ENCODE data around the gene FCN3. TPM values are rescaled to one million over a fixed set of nuclear protein-coding genes. Genes with fewer than 3 reads are reported as not detected.

Gene FCN3
- total and polyA plus RNA-seq, 2 experiments from 2014 or later: not detected

DNA sequence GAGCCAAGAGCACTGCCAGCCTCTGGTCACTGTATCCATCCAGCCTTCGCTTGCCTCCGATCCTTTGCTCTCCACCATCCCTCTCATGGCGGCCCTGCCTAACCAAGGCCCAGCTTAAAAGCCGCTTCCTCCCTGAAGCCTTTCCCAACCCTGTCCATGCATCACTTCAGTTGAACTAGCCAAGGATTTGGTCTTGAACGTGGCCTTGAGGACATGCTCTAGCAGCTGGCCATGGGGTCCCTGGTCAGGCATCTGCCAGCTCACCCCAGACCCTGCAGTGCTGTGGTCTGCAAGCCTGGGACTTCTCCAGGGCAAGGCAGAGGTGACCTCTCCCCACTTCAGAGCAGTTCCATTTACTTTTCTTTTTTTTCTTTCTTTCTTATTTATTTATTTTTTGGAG lies 37.9 kb downstream of the FCN3 start:
- Histone ChIP-seq H4K20me1 (ENCODE audit: insufficient read depth, poor library complexity, severe bottlenecking) (no peaks in the 10 kb centered on the region), H3K27ac (no peak overlapping the region), H3K4me2 (no peak overlapping the region), H3K9me3 (ENCODE audit: low read depth) (no peaks in the 10 kb centered on the region), H3K27me3 (no peaks in the 10 kb centered on the region), H3K9me2 (replicated peaks; ENCODE audit: insufficient read depth) (no peaks in the 10 kb centered on the region), H3K4me1 (ENCODE audit: insufficient read depth) (no peaks in the 10 kb centered on the region), H2AFZ (no peak overlapping the region), H3K36me3 (replicated peaks; ENCODE audit: insufficient read depth, low read depth) (no peaks in the 10 kb centered on the region), H3K79me2 (no peaks in the 10 kb centered on the region), H3K4me3 (no peak overlapping the region)
- TF ChIP-seq EZH2 (IDR thresholded peaks at IDR 0.05; ENCODE audit: borderline replicate concordance): no peak
- TF ChIP-seq, protein P1, sequence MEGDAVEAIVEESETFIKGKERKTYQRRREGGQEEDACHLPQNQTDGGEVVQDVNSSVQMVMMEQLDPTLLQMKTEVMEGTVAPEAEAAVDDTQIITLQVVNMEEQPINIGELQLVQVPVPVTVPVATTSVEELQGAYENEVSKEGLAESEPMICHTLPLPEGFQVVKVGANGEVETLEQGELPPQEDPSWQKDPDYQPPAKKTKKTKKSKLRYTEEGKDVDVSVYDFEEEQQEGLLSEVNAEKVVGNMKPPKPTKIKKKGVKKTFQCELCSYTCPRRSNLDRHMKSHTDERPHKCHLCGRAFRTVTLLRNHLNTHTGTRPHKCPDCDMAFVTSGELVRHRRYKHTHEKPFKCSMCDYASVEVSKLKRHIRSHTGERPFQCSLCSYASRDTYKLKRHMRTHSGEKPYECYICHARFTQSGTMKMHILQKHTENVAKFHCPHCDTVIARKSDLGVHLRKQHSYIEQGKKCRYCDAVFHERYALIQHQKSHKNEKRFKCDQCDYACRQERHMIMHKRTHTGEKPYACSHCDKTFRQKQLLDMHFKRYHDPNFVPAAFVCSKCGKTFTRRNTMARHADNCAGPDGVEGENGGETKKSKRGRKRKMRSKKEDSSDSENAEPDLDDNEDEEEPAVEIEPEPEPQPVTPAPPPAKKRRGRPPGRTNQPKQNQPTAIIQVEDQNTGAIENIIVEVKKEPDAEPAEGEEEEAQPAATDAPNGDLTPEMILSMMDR (IDR thresholded peaks at IDR 0.05; ENCODE audit: poor library complexity): no peak
- no peak for TF ChIP-seq EZH2phosphoT487 (IDR thresholded peaks at IDR 0.05; ENCODE audit: low read depth, severe bottlenecking, unreplicated experiment)
- no peak for DNase-seq (ENCODE audit: low spot score)
- WGBS (ENCODE audit: low lambda C conversion rate, missing lambda C conversion rate): 95% methylated on average over 5 of the region's 5 CpGs

DNA sequence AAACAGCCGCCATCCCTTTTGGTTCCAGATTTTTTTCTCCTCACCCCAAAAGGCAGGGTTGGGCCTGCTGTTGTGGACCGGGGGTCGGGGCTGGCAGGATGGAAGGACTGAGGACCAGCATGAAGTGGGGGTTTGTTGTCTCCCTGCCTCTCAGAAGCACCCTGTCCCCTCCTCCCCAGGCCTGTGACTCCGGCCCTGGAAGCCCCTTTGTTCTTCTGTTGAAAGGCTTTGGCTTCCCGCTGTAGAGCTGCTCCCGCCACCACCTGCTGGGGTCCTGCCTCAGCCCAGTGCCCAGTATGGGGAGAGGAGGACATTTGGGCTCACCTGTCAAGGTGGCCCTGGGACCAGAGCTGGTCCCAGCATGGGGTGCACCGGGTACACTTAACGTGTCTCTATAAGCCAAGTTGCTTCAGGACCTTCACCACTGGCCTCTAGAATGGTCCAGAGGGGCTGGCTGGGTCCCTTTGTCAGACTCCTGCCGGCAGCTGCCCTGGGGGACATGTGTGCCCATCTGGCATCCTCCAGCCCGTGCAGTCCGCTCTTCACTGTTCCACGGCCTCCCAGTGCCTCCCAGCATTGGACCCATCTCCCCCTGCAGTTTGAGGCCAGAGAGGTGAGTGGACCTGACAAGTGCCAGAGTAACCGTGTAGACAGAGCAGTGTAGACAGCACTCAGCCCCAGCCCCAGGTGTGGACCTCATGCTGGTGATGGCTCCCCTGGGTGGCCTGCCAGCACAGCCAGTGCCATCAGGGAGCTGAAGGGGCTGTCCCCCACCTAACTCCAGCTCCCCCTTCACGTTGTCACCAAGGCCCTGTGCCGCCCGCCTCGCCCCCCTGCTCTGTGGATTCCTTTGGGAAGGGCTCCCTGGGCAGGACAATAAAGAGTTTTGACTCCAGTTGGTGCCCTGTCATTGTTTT lies 38.9 kb downstream of the FCN3 start:
- Histone ChIP-seq H4K20me1 (ENCODE audit: insufficient read depth, poor library complexity, severe bottlenecking) (no peaks in the 10 kb centered on the region), H3K79me2 (no peaks in the 10 kb centered on the region)
- 92% methylated on average over 17 of the region's 17 CpGs for WGBS (ENCODE audit: low lambda C conversion rate, missing lambda C conversion rate)

DNA sequence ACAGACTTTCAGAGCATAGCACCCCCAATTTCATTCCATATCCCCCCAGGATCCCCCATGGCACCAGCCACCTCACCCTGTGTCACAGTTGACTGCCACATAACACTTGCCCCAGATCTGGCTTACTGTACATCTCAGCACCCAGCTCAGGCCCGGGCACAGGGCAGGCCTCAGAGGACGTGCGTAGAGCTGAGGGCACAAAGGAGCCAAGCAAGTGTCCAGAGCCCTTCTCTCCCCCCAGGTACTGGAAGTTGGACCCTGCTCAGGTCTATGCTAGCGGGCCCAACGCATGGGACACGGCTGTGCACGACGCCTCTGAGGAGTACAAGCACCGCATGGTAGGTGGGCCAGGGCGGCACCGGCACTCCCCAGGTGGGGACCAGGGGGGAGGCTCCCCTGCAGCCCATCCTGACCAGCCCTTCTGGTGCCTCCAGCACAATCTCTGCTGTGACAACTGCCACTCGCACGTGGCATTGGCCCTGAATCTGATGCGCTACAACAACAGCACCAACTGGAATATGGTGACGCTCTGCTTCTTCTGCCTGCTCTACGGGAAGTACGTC lies 40.8 kb downstream of the FCN3 start:
- no peaks in the 10 kb centered on the region for H3K9me2 ChIP-seq (replicated peaks; ENCODE audit: insufficient read depth)
- H3K4me2 ChIP-seq: no peak overlapping the region
- H3K4me3 ChIP-seq: no peak overlapping the region
- H4K20me1 ChIP-seq (ENCODE audit: insufficient read depth, poor library complexity, severe bottlenecking): peaks cover 3% of the 10 kb centered on the region
- H3K4me1 ChIP-seq (ENCODE audit: insufficient read depth): no peaks in the 10 kb centered on the region
- no peak for DNase-seq (ENCODE audit: low spot score)
- no peak overlapping the region for H2AFZ ChIP-seq
- TF ChIP-seq EZH2 (IDR thresholded peaks at IDR 0.05; ENCODE audit: borderline replicate concordance) (no peak), EZH2phosphoT487 (IDR thresholded peaks at IDR 0.05; ENCODE audit: low read depth, severe bottlenecking, unreplicated experiment) (no peak)
- TF ChIP-seq, protein P1 (IDR thresholded peaks at IDR 0.05; ENCODE audit: poor library complexity): no peak
- H3K9me3 ChIP-seq (ENCODE audit: low read depth): no peaks in the 10 kb centered on the region
- 94% methylated on average over 17 of the region's 17 CpGs for WGBS (ENCODE audit: low lambda C conversion rate, missing lambda C conversion rate)
- no peaks in the 10 kb centered on the region for H3K27me3 ChIP-seq
- no peaks in the 10 kb centered on the region for H3K36me3 ChIP-seq (replicated peaks; ENCODE audit: insufficient read depth, low read depth)
- H3K27ac ChIP-seq: no peak overlapping the region
- peaks cover 17% of the 10 kb centered on the region for H3K79me2 ChIP-seq

More for the DNA sequence above, 38.9 kb downstream of the FCN3 start:
- Histone ChIP-seq H3K4me2 (no peak overlapping the region), H3K4me3 (no peak overlapping the region), H2AFZ (no peak overlapping the region), H3K27me3 (no peaks in the 10 kb centered on the region), H3K36me3 (replicated peaks; ENCODE audit: insufficient read depth, low read depth) (no peaks in the 10 kb centered on the region), H3K9me3 (ENCODE audit: low read depth) (no peaks in the 10 kb centered on the region), H3K9me2 (replicated peaks; ENCODE audit: insufficient read depth) (no peaks in the 10 kb centered on the region), H3K4me1 (ENCODE audit: insufficient read depth) (no peaks in the 10 kb centered on the region), H3K27ac (no peak overlapping the region)
- TF ChIP-seq EZH2phosphoT487 (IDR thresholded peaks at IDR 0.05; ENCODE audit: low read depth, severe bottlenecking, unreplicated experiment) (no peak), EZH2 (IDR thresholded peaks at IDR 0.05; ENCODE audit: borderline replicate concordance) (no peak)
- TF ChIP-seq, protein P1 (IDR thresholded peaks at IDR 0.05; ENCODE audit: poor library complexity): no peak
- DNase-seq (ENCODE audit: low spot score): no peak

Data from hepatocyte (in vitro differentiated cells).